ENCODE results near the gene LCMT1. TPM values are rescaled to one million over a fixed set of nuclear protein-coding genes. Genes with fewer than 3 reads are reported as not detected.
A peak's percentile ranks its signal among the peaks of the same experiment; 100 is the strongest.

LCMT1 gene
- total and polyA plus RNA-seq, 2 of the 13 experiments (the other 11 are each of a cell fraction or from before 2014, with no cell fraction given) = 41.2 to 48.7 TPM

GRCh38 chr16:25106567-25107465 lies 4.7 kb upstream of the LCMT1 start (continued):
- peak; percentile 91; the same call in 1 of the 2 replicates for TF ChIP-seq IRF9 (CRISPR knock-in tag; IDR thresholded peaks at IDR 0.05; ENCODE audit: borderline replicate concordance)
- no peak for TF ChIP-seq DPF2 (CRISPR knock-in tag; IDR thresholded peaks at IDR 0.05; ENCODE audit: borderline replicate concordance, low read depth)
- peak; percentile 98 for TF ChIP-seq GATAD1 (CRISPR knock-in tag; IDR thresholded peaks at IDR 0.05)
- no peak for TF ChIP-seq NFAT5 (CRISPR knock-in tag; IDR thresholded peaks at IDR 0.05)
- no peak for TF ChIP-seq ZNF496 (CRISPR knock-in tag; IDR thresholded peaks at IDR 0.05; ENCODE audit: insufficient replicate concordance)
- no peak; the same call in 1 of the 2 replicates for TF ChIP-seq CREB3 (CRISPR knock-in tag; IDR thresholded peaks at IDR 0.05)
- TF ChIP-seq MLLT10 (CRISPR knock-in tag; IDR thresholded peaks at IDR 0.05) = no peak
- peak; percentile 97 for TF ChIP-seq BRD4 (CRISPR knock-in tag; IDR thresholded peaks at IDR 0.05)
- peak; percentile 83 for TF ChIP-seq SKI (IDR thresholded peaks at IDR 0.05; ENCODE audit: partially characterized antibody)
- 0 out of 2 replicates have a peak, but pooled peaks have one; percentile 73 for TF ChIP-seq ZFP90 (CRISPR knock-in tag; IDR thresholded peaks at IDR 0.05; ENCODE audit: borderline replicate concordance)
- no peak for TF ChIP-seq NCOA5 (CRISPR knock-in tag; IDR thresholded peaks at IDR 0.05)
- TF ChIP-seq ZSCAN9 (CRISPR knock-in tag; IDR thresholded peaks at IDR 0.05; ENCODE audit: borderline replicate concordance) = no peak; the same call in 1 of the 2 replicates
- peak; percentile 91; the same call in 1 of the 2 replicates for TF ChIP-seq ZNF83 (CRISPR knock-in tag; IDR thresholded peaks at IDR 0.05; ENCODE audit: borderline replicate concordance)
- 0 out of 2 replicates have a peak, but pooled peaks have one; percentile 28 for TF ChIP-seq HES4 (CRISPR knock-in tag; IDR thresholded peaks at IDR 0.05; ENCODE audit: borderline replicate concordance)
- TF ChIP-seq NR2F1 (CRISPR knock-in tag; IDR thresholded peaks at IDR 0.05) = peak; percentile 30 to 64; a peak in 3 of 4 replicates
- TF ChIP-seq BCL3 (CRISPR knock-in tag; IDR thresholded peaks at IDR 0.05) = peak; percentile 35
